Smooth muscle cell of the brain vasculature (primary cell): ENCODE measurements around the gene SLC26A5.
"Not testable (repeated sequence)": the region's sequence is repeated elsewhere in the genome, so short reads cannot be mapped to it uniquely, and the experiment has no call there.

Experiments used
- DNase-seq: peaks from one replicate; pipeline ENCODE4 v3.0.0-alpha.2; 2012; ENCODE audit warnings: low read depth, low spot score

Gene SLC26A5

GRCh38 chr7:103399687-103400086, 46.3 kb downstream of the SLC26A5 start:
- not testable (repeated sequence) for DNase-seq

- DNase-seq = no peak
Measured at GRCh38 chr7:103398483-103399127, 47.4 kb downstream of the SLC26A5 start.

GRCh38 chr7:103396471-103396870, 49.5 kb downstream of the SLC26A5 start:
- DNase-seq = no peak

GRCh38 chr7:103395071-103395470, 50.9 kb downstream of the SLC26A5 start:
- no peak for DNase-seq

GRCh38 chr7:103394566-103394965, 51.4 kb downstream of the SLC26A5 start:
- DNase-seq = no peak

- no peak for DNase-seq
Measured at GRCh38 chr7:103391976-103392375, 54.0 kb downstream of the SLC26A5 start.

- no peak for DNase-seq
Measured at GRCh38 chr7:103391150-103391549, 54.9 kb downstream of the SLC26A5 start.

GRCh38 chr7:103389263-103389662, 56.7 kb downstream of the SLC26A5 start:
- no peak for DNase-seq

GRCh38 chr7:103388469-103389140, 57.4 kb downstream of the SLC26A5 start:
- no peak for DNase-seq

GRCh38 chr7:103387242-103387641, 58.8 kb downstream of the SLC26A5 start:
- DNase-seq = no peak

- DNase-seq = no peak
Measured at GRCh38 chr7:103382032-103382402, 64.0 kb downstream of the SLC26A5 start.

- DNase-seq = no peak
Measured at GRCh38 chr7:103381280-103382031, 64.6 kb downstream of the SLC26A5 start.

- no peak for DNase-seq
Measured at GRCh38 chr7:103380395-103381191, 65.4 kb downstream of the SLC26A5 start.

- no peak for DNase-seq
Measured at GRCh38 chr7:103379270-103379975, 66.6 kb downstream of the SLC26A5 start.

- no peak for DNase-seq
Measured at GRCh38 chr7:103373866-103374643, 72.0 kb downstream of the SLC26A5 start.

- DNase-seq = no peak
Measured at GRCh38 chr7:103369432-103369831, 76.6 kb downstream of the SLC26A5 start.

GRCh38 chr7:103349805-103350204, 96.2 kb downstream of the SLC26A5 start:
- no peak for DNase-seq

GRCh38 chr7:103348959-103349358, 97.0 kb downstream of the SLC26A5 start:
- no peak for DNase-seq

GRCh38 chr7:103348452-103348851, 97.6 kb downstream of the SLC26A5 start:
- no peak for DNase-seq

GRCh38 chr7:103347507-103348267, 98.3 kb downstream of the SLC26A5 start, which contains the start of gene PSMC2:
Gene PSMC2, plus strand, starts transcription at chr7:103347643. Its CDS starts 69 bp downstream, at chr7:103347712.
- DNase-seq = peak; percentile 72
